HL-60 (cell line): ENCODE measurements around the gene GAGE1.
"Not testable (repeated sequence)": the region's sequence is repeated elsewhere in the genome, so short reads cannot be mapped to it uniquely, and the experiment has no call there.

Source experiments
- POLR2AphosphoS5 ChIP-seq: IDR thresholded peaks from 2 replicates; pipeline ENCODE4 v1.6.1; 2012; ENCODE audit warnings: low read depth
- TF ChIP-seq, protein P1 (sequence below): IDR thresholded peaks from one replicate; pipeline ENCODE4 v1.5.1; 2011; ENCODE audit warnings: low read length, control low read depth, inconsistent platforms; ENCODE audit not compliant: insufficient read depth
- TF ChIP-seq, protein P2 (sequence below): IDR thresholded peaks from 2 replicates; pipeline ENCODE4 v1.6.1; 2012; ENCODE audit warnings: low read depth; ENCODE audit not compliant: insufficient replicate concordance

DNA sequence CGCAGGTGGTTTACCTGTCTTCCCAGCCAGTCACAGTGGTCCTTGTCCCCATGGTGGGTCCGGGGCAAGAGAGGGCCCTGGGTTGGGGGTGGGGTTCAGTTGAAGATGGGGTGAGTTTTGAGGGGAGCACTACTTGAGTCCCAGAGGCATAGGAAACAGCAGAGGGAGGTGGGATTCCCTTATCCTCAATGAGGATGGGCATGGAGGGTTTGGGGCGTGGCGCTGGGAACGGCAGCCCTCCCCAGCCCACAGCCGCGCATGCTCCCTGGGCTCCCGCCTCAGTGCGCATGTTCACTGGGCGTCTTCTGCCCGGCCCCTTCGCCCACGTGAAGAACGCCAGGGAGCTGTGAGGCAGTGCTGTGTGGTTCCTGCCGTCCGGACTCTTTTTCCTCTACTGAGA, 38.3 kb upstream of the GAGE1 start, which contains the start of gene GAGE12F:
- TF ChIP-seq, protein P1, sequence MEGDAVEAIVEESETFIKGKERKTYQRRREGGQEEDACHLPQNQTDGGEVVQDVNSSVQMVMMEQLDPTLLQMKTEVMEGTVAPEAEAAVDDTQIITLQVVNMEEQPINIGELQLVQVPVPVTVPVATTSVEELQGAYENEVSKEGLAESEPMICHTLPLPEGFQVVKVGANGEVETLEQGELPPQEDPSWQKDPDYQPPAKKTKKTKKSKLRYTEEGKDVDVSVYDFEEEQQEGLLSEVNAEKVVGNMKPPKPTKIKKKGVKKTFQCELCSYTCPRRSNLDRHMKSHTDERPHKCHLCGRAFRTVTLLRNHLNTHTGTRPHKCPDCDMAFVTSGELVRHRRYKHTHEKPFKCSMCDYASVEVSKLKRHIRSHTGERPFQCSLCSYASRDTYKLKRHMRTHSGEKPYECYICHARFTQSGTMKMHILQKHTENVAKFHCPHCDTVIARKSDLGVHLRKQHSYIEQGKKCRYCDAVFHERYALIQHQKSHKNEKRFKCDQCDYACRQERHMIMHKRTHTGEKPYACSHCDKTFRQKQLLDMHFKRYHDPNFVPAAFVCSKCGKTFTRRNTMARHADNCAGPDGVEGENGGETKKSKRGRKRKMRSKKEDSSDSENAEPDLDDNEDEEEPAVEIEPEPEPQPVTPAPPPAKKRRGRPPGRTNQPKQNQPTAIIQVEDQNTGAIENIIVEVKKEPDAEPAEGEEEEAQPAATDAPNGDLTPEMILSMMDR, result not testable (repeated sequence)
- TF ChIP-seq POLR2AphosphoS5, result not testable (repeated sequence)
- TF ChIP-seq, protein P2, sequence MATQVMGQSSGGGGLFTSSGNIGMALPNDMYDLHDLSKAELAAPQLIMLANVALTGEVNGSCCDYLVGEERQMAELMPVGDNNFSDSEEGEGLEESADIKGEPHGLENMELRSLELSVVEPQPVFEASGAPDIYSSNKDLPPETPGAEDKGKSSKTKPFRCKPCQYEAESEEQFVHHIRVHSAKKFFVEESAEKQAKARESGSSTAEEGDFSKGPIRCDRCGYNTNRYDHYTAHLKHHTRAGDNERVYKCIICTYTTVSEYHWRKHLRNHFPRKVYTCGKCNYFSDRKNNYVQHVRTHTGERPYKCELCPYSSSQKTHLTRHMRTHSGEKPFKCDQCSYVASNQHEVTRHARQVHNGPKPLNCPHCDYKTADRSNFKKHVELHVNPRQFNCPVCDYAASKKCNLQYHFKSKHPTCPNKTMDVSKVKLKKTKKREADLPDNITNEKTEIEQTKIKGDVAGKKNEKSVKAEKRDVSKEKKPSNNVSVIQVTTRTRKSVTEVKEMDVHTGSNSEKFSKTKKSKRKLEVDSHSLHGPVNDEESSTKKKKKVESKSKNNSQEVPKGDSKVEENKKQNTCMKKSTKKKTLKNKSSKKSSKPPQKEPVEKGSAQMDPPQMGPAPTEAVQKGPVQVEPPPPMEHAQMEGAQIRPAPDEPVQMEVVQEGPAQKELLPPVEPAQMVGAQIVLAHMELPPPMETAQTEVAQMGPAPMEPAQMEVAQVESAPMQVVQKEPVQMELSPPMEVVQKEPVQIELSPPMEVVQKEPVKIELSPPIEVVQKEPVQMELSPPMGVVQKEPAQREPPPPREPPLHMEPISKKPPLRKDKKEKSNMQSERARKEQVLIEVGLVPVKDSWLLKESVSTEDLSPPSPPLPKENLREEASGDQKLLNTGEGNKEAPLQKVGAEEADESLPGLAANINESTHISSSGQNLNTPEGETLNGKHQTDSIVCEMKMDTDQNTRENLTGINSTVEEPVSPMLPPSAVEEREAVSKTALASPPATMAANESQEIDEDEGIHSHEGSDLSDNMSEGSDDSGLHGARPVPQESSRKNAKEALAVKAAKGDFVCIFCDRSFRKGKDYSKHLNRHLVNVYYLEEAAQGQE, result not testable (repeated sequence)
